Stimulated activated CD4-positive, alpha-beta T cell treated with anti-CD3 and anti-CD28 coated beads, Interleukin-4, amount 100 ng/mL, for 1 hour (primary cell): ENCODE data around the gene PPP2R5D.

Experiments used
- DNase-seq: peaks from one replicate; pipeline ENCODE4 v3.0.0-alpha.2; 2020

The PPP2R5D gene

DNA sequence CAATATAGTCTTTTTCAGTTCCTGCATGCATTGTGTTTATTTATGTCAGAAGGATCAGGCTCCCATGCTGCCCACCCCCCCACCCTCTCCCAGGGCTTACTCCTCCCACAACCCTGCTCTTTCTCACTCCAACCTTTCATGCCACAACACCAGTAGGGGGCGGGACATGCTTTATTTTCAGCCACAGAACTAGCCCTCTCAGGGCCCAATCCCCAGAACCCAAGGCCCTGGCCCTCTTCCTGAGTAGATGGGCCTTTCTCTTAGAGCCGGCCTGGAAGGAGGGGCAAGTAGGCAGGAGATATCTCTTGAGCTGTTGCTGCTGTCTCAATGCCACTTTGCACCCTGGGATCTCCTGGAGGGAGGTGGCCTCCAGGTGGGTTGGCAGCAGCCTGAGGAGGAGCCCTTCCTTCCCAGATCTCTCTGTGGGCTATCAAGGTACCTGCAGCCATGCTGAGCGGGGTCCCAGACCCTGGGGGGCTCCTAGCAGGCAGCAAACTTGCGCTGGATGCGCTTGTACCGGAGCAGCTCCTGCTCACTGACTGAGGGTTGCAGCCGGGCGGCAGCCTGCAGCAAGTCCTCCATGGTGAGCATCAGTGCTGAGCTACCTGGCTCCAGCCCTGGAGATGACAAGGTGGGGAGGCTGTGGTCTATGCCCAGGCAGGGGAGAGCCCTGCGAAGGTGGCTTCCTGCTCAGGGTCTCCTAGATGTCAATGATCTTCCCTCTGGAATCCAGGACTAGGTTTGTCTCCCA is 20.3 kb upstream of the PPP2R5D start:
- DNase-seq, result peak; percentile 20

DNA sequence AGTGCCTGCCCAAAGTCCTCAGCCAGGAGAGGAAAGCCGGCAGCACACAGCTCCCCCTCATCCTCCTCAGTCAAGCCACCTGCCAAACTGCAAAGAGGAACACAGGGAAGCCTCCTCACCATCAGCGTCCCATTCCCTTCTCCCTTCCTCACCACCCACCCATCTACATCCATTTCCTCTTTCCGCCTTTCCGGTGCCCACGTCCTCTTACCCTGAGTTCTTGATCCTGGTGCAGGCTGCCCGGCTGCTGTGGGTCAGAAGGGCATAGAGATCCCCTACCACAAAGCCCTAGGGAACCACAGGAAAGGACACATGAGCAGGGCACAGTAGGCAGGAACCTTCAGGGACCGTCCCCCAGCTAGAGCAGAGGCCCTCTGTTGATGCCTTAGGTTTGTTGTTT is 17.8 kb upstream of the PPP2R5D start:
- no peak for DNase-seq

DNA sequence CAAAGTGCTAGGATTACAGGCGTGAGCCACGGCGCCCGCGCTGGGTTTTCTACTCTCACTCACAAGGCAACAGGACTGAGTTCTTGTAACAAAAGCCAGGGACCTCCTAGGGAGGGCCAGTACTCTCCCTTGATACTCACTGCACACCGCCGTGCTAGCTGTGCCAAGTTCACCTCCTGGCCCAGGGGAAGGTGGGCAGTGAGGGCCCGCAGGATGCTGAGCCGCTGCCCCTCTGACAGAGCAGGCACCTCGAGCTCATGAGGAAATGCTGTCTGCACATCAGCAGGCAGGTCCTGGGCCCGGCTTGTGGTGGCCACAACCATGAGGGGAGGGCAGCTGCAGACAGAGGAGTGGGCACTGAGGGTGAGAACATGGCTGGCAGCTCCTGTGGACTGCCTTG is 17.1 kb upstream of the PPP2R5D start:
- DNase-seq, result no peak

GRCh38 chr6:42968126-42968701 is 16.2 kb upstream of the PPP2R5D start:
- DNase-seq, result no peak

GRCh38 chr6:42968783-42969182 is 15.6 kb upstream of the PPP2R5D start:
- no peak for DNase-seq

DNA sequence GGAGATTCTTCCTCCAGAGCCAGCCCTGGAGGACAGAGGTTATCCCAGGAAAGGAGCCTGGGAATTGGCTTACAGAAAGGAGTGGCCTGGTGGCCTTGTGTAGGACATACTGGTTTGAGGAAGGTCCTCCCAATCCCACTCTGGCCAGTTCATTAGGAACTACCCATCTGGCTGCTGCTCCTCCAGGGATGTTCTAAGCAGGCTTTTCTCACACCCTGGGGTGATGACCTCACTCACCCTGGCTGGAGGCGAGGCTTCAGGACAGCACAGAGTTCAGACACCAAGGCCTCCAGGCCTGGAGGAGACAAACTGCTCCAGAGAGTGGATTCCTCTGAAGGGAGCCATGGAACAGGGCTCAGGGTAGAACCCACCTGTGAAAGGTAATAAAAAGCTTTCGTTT is 14.9 kb upstream of the PPP2R5D start:
- DNase-seq, result no peak

DNA sequence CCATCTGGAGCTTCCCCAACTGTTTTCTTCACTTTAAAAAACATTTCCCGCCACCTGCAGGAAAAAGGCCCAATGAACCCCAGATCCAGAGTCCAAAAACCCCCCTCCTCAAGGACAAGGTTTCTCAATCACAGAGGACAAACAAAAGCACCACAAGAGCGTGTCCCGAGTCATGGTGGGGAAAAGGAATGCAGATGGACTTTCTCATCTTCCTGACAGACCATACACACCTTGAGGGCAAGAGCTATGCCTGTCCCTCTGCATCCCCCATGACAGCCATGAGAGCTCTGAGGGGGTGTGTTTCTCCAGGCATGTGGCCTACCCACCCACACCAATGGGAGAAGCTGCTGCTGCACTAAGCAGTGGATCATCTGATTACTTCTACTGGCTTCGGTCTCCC is 14.4 kb upstream of the PPP2R5D start:
- no peak for DNase-seq

- no peak for DNase-seq
Measured at GRCh38 chr6:42970871-42971612, 13.3 kb upstream of the PPP2R5D start.

DNA sequence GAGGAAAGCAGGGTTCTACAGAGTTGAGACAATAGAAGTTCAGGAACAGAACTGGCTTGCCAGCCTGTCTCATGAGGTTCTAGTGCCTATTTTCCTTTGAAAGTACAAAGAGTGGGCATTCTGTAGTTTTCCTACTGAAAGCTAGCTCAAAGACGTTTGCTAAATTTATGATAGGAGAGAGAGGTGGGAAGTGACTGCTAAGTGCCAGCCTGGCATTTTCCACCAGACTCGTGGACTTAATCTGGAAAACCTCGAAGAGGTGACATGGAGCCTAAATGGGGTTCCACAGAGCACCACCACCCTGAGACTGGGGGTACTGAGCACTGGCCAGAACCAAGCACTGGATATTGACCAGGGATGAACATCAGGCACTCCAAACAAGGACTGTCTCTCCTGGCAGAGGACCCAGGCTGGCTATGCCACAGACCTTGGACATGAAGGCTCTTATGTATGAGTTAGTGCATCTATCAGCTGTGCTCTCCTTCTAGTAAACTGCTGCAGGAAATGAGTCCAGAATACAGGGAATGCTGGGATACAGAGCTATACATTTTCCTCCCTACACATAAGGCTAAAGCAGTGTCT is 12.5 kb upstream of the PPP2R5D start:
- no peak for DNase-seq

DNA sequence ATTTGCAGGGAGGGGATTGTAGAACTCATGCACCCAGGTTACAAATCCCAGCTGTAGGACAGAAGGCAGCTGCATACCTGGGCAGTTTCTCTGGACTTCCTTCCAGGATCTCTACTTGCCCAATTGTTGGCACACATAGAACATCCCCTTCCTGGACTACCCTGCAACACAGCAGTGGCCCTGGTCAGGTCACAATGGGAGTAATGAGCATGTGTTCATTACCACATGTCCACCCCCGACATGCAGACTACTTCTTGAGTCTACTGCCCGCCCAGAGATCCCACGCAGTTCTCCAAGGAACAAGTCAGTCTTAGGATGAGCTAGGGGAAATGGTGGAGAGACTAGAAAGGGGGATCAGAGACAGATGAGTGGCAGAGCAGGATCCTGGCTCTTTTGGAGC is 10.4 kb upstream of the PPP2R5D start:
- DNase-seq, result no peak

DNA sequence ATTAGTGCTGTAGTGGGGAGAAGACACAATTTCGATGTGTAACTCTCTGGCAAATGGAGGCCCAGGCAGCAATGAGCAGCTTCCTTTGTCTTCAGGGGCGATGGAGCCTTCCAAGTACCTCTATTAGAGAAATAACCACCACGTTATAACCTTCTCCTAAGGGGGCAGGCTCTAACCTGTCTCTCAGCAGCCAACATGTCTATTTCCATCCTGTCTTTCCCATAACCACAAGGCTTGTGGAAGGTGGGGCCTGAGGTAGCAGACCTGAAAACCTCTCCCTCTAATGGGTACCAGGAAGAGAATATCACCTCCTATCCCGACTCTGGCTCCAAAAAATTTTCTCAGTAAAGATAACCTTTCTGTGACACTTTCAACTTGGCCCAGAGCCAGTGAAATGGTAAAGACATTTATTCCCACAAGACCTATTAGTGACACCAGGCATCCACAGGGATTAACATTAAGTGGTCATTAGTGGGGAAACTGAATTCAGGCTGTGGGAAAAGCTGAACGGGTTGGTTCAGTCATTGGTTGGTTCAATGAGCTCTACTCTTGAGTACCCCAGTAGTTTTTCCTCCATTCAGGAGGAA is 9.4 kb upstream of the PPP2R5D start:
- DNase-seq, result no peak

GRCh38 chr6:42978487-42978838 is 5.9 kb upstream of the PPP2R5D start:
- DNase-seq, result peak; percentile 22

- DNase-seq, result peak; percentile 91
Measured at GRCh38 chr6:42978839-42979522, 5.4 kb upstream of the PPP2R5D start, which contains the start of gene PEX6. PEX6 (minus strand) TSS chr6:42979181; CDS start chr6:42979150, 31 bp downstream.

DNA sequence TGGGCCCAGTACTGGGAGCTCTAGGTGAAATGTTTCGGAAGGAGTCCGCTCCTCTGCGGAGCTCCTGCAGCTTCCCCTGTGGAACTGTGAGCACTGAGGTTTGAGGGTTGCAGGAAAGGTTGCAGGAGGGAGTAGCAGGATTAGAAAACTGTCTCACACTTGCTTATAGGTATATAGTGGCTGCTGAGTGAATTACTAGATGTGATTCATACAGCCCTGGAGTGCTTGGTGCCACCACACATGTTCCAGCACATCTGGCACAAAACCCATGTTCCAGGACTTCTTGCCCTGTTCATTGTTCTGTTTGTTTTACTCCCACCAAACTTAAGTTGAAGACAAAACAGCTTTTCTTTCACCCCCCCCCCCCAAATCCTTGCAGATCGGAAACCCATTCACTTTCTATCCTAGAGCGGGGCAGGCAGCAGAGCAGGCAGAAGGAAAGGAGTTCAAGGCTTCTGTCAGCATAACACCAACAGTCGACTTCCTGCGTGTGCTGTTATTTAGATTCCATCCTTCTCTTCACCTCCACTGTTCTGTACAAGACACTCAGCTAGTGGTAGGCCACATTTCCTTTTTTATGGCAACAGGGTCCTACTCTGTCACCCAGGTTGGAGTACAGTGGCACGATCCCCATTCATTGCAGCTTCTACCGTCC is 4.7 kb upstream of the PPP2R5D start:
- DNase-seq, result no peak

GRCh38 chr6:42981836-42982235 is 2.5 kb upstream of the PPP2R5D start:
- DNase-seq, result no peak

DNA sequence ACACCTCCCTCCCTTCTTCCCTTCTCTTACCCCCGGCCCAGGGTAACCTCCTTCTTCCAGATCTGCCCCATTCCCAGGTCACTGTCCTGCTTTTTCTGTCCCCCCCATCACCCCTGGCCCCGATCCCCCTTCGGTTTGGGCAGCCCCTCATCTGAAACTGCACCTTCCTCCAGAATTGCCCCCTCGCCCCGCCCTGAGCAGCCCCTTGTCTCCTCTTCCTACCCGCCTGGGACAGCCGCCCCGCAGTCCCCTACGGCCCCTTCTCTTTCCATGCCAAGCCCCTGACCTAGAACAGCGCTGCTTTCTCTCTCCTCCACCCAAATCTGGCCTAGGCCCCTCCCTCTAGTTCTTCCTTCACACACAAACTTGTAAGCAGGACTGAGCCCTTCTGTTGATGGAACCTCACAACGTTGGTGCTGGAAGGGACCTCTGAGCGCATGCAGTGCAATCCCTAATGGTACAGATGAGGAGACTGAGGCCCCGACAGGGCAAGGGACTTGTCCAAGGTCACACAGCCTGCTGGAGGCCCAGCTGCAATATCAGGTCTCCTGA is 630 bp downstream of the PPP2R5D start:
- DNase-seq, result peak; percentile 9

DNA sequence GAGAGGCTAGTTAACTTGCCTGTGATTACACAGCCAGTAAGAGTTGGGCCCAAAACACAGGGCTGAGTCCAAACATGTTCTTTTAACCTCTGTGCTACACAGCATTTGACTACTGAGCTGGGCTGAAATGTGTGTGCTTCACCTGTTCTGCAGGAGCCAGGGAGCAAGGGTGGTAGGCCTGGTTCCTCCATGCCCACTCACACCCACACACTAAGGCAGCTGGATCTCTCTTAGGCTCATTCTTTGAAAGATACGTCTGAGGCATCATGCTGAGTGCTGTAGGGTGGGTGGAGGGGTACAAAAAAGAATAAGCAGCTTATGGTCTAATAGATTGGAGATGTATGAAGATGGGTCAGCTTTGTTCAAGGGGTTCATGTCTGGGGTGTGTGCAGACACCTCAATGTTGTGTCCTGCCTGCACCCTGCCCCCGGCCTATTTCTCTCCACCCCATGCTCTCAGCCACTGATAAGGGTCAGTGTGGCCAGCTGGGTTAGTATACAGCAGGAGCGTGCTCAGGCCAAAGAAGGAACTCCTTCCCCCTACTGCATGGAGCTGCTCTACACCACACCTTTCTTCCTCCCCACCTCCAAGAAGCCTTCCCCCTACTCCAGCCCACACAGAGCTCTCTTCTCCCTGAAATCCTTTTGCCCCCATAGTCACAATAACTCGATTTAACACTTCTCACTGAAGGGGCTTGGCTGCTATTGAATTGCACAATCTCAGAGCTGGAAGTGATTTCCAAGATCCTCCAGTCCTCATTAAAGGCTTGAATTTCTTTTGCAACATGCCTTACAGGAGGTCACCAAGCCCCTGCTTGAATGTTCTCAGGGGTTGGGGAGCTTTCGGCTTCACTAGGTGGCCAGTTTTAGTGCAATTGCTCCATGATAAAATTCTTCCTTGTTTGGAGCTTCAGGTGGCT is 3.4 kb downstream of the PPP2R5D start:
- DNase-seq, result no peak

- no peak for DNase-seq
Measured at GRCh38 chr6:42988486-42989020, 4.2 kb downstream of the PPP2R5D start.

DNA sequence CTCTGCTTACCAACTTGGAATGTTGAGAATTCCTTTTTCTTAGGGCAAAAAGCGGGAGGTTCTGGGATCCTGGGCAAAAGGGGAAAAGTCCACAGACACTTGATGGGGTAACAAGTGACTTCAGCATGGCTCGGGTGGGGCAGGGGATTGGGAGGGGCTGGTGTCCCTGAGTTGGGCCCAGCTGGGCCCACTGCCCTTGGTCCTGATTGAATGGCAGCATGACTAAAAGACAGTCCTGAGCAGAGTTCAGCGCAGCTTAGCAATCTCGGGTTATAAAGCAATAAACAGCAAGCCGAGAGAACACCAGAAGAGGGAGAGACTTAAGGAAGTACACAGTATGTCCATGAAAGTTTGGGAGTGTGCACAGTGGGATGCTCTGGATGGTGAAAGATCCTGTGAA is 5.6 kb downstream of the PPP2R5D start:
- no peak for DNase-seq

GRCh38 chr6:42993445-42993844 is 9.1 kb downstream of the PPP2R5D start:
- DNase-seq, result no peak

DNA sequence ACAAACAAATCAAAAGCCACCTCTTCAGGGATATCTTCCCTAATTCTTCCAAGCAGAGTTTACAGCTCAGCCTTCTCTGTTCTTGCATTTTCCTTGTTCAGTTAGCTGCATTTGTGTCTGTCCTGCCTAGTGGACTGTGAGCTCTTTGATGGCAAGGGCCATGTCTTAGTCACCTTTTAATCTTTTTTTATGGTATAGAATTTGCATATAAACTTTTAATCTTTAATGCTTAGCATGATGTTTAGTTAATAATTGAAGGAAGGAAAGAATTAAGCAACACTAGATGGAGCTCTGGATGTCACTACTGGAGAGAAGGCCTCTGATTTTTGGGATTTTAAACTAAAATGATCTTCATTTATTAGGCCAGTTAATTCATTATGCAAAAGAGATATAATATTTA is 12.1 kb downstream of the PPP2R5D start:
- no peak for DNase-seq
